NCI-H187 (cell line): ENCODE measurements around the gene WDR72.

Experiments used
- DNase-seq, 2 experiments: peaks; one replicate each; lab custom pipeline; 2025; lab: John Stamatoyannopoulos, UW

Gene WDR72

GRCh38 chr15:53534105-53534839 is 225.2 kb downstream of the WDR72 start:
- DNase-seq = no peak

GRCh38 chr15:53530761-53531160 is 228.7 kb downstream of the WDR72 start:
- DNase-seq = no peak

GRCh38 chr15:53527996-53528395 is 231.5 kb downstream of the WDR72 start:
- no peak for DNase-seq

- DNase-seq = no peak
Measured at GRCh38 chr15:53525894-53526293, 233.6 kb downstream of the WDR72 start.

GRCh38 chr15:53522991-53523390 is 236.5 kb downstream of the WDR72 start:
- DNase-seq = peak; percentile 8 to 62

GRCh38 chr15:53520996-53521395 is 238.5 kb downstream of the WDR72 start:
- DNase-seq = no peak

- DNase-seq = no peak
Measured at GRCh38 chr15:53513431-53513830, 246.0 kb downstream of the WDR72 start.

GRCh38 chr15:53512029-53512428 is 247.4 kb downstream of the WDR72 start:
- no peak for DNase-seq

- no peak for DNase-seq
Measured at GRCh38 chr15:53511175-53511574, 248.3 kb downstream of the WDR72 start.

- no peak for DNase-seq
Measured at GRCh38 chr15:53506370-53506769, 253.1 kb downstream of the WDR72 start.

GRCh38 chr15:53498996-53499395 is 260.5 kb downstream of the WDR72 start:
- DNase-seq = no peak

- DNase-seq = no peak
Measured at GRCh38 chr15:53490341-53490740, 269.1 kb downstream of the WDR72 start.

GRCh38 chr15:53482055-53482454 is 277.4 kb downstream of the WDR72 start:
- no peak for DNase-seq

- no peak for DNase-seq
Measured at GRCh38 chr15:53477981-53478766, 281.3 kb downstream of the WDR72 start.

- no peak for DNase-seq
Measured at GRCh38 chr15:53473886-53474285, 285.6 kb downstream of the WDR72 start.

GRCh38 chr15:53473435-53473834 is 286.0 kb downstream of the WDR72 start:
- DNase-seq = no peak

- no peak for DNase-seq
Measured at GRCh38 chr15:53472883-53473282, 286.6 kb downstream of the WDR72 start.

GRCh38 chr15:53472210-53472609 is 287.3 kb downstream of the WDR72 start:
- no peak for DNase-seq

- DNase-seq = no peak
Measured at GRCh38 chr15:53470743-53471142, 288.7 kb downstream of the WDR72 start.

GRCh38 chr15:53469422-53469821 is 290.0 kb downstream of the WDR72 start:
- DNase-seq = no peak
